Fibroblast of the aortic adventitia (primary cell): ENCODE data around the gene HECTD4. TPM values are rescaled to one million over a fixed set of nuclear protein-coding genes. Genes with fewer than 3 reads are reported as not detected.

Source experiments
- DNase-seq: peaks from one replicate; pipeline ENCODE4 v3.0.0-alpha.2; 2010; ENCODE audit warnings: low read depth
- H3K4me3 ChIP-seq: 2 replicates; pipeline ENCODE4 v1.5.1; 2011; ENCODE audit warnings: low read depth, mild to moderate bottlenecking, control low read depth, low read length, moderate library complexity
- CTCF ChIP-seq: IDR thresholded peaks from 2 replicates; pipeline ENCODE4 v1.5.1; 2011; ENCODE audit warnings: mild to moderate bottlenecking, low read length, control low read depth, inconsistent platforms; ENCODE audit not compliant: insufficient read depth
- total RNA-seq: library from RNA; depleted of rRNA; stranded (reverse); fragments of >200 nt; gene quantifications from 2 replicates; pipeline ENCODE4 v1.2.3, GENCODE V29; 2012; ENCODE audit warnings: low replicate concordance

Gene HECTD4
- total RNA-seq, 1 donor, result 22.1 TPM

GRCh38 chr12:112424126-112424525 is 41.9 kb upstream of the HECTD4 start:
- DNase-seq, result no peak
- no peak overlapping the region for H3K4me3 ChIP-seq
- TF ChIP-seq CTCF, result no peak

DNA sequence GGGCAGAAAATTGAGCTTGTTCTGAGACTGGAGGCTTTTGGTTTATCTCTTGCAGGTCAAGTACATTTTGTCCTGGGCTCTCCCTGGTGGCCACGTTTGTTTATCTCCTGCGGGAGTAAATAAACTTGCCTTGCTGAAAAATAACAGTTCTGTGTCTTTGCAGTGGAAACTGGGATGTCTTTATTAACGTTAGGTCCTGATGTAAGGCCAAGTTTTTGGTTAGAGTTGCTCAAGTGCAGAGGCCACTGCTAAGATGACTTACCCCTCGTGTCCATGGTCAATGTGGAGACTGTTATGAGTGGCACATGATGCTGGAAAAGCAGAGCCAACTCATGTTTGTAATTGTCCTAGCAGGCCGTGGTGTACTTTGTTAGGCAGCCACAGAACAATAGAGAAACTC is 40.3 kb upstream of the HECTD4 start:
- no peak overlapping the region for H3K4me3 ChIP-seq
- TF ChIP-seq CTCF, result no peak
- peak; percentile 21 for DNase-seq

DNA sequence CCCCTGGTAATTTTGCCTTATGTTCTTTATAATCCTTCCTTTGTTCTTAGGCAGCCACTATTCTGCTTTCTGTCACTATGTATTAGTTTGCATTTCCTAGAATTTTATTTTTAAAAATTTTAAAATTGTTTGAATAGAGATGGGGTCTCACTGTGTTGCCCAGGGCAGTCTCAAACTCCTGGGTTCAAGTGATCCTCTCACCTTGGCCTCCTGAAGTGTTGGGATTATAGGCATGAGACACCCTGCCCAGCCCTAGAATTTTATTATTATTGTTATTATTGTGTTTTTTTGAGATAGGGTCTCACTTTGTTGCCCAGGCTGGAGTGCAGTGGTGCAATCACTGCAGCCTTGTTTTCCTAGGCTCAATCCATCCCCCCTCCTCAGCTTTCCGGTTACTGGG is 39.1 kb upstream of the HECTD4 start:
- no peak for DNase-seq
- no peak overlapping the region for H3K4me3 ChIP-seq
- no peak for TF ChIP-seq CTCF

DNA sequence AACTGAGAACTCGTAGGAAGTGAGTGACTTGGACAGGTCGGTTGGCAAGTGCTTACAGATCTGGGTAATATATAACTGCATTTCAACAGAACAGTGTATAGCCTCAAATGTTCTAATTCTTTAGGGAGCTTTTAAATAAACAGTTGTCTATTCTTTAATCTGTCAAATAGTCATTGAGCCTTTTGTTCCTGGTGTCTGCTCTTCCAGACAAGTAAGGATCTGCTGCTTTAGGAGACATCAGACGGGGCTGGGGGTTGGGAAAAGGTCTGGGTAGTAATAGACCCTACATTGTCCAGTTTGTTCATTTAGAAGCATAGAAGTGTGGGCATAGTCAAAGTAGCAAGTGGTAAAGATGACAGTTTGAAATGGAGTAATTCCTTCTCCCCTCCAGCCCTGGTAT is 38.5 kb upstream of the HECTD4 start:
- TF ChIP-seq CTCF, result no peak
- no peak for DNase-seq
- no peak overlapping the region for H3K4me3 ChIP-seq

DNA sequence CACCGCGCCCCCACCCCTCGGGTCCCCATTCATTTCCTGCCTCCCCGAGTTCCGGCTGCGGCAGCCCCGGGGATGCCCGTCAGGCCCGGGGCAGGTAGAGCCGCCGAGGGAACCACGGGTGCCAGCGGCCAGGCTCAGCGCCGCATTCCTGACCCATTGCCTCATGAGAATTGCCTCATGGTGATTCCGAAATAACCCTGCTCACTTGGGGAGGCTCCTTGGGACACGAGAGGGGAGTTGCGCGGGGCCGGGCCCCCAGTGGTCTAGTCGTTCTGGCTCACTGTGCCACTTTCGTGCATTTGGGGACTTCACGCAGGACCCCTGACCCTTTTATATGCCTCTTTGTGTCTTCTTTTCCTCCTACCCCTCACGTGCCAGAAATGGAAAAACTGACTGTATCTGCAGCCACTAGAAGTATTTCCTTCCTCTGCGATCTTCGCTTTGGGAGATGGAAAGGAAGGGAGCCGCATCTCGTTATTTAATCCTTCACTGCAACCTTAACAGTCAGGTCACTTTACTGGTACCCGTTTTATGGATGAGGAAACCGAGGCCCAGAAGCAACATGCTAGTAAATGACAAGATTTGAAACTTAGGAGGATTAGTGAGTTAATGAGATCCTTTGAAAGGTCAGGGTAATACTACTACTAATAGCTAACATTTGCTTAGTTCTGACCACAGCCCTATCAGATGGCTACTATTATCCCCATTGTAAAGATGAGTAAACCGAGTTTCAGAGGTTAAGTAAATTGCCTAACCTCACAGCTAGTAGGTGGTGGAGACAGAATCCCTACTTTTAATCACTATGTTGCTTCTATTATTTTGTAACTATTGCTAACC is 37.3 kb upstream of the HECTD4 start:
- H3K4me3 ChIP-seq, result peak overlapping the region; percentile 88
- DNase-seq, result peak; percentile 85
- TF ChIP-seq CTCF, result no peak

GRCh38 chr12:112418608-112419296 is 36.5 kb upstream of the HECTD4 start, which contains the start of gene PTPN11:
Gene PTPN11 (plus strand): TSS chr12:112418947. CDS start chr12:112419112, 165 bp downstream.
- DNase-seq, result peak; percentile 65
- peak; percentile 18 for TF ChIP-seq CTCF

More at GRCh38 chr12:112418608-112419296, 36.5 kb upstream of the HECTD4 start, which contains the start of gene PTPN11:
- peak within 1 kb of the TSS; percentile 88 for H3K4me3 ChIP-seq
